ENCODE data around the gene PCDHGC4.

Gene PCDHGC4

GRCh38 chr5:141511771-141512325 lies 27.0 kb downstream of the PCDHGC4 start:
- in situ Hi-C loops (cut with HindIII; ENCODE audit: low sequenced_read_pairs), result no loop called here
- no peak for TF ChIP-seq CTCF (IDR thresholded peaks at IDR 0.05; ENCODE audit: low read depth, low read length)
- H3K4me3 ChIP-seq (ENCODE audit: low read depth, low read length), result no peak overlapping the region
- DNase-seq (ENCODE audit: low read depth, low spot score), result no peak

GRCh38 chr5:141512390-141512910 lies 27.6 kb downstream of the PCDHGC4 start:
- in situ Hi-C loops (cut with HindIII; ENCODE audit: low sequenced_read_pairs), result no loop called here

GRCh38 chr5:141512911-141513626 lies 28.2 kb downstream of the PCDHGC4 start:
- in situ Hi-C loops (cut with HindIII; ENCODE audit: low sequenced_read_pairs), result no loop called here
- DNase-seq (ENCODE audit: low read depth, low spot score), result peak; percentile 46
- peak overlapping the region; percentile 41 for H3K4me3 ChIP-seq (ENCODE audit: low read depth, low read length)
- no peak for TF ChIP-seq CTCF (IDR thresholded peaks at IDR 0.05; ENCODE audit: low read depth, low read length)

More at GRCh38 chr5:141512390-141512910, 27.6 kb downstream of the PCDHGC4 start:
- TF ChIP-seq CTCF (IDR thresholded peaks at IDR 0.05; ENCODE audit: low read depth, low read length), result peak; percentile 91
- peak overlapping the region; percentile 12 for H3K4me3 ChIP-seq (ENCODE audit: low read depth, low read length)
- peak; percentile 69 for DNase-seq (ENCODE audit: low read depth, low spot score)

- DNase-seq (ENCODE audit: low read depth, low spot score), result peak; percentile 92
- peak overlapping the region; percentile 41 for H3K4me3 ChIP-seq (ENCODE audit: low read depth, low read length)
- no peak for TF ChIP-seq CTCF (IDR thresholded peaks at IDR 0.05; ENCODE audit: low read depth, low read length)
- in situ Hi-C loops (cut with HindIII; ENCODE audit: low sequenced_read_pairs), result no loop called here
Observed at GRCh38 chr5:141513627-141514329, 28.9 kb downstream of the PCDHGC4 start.

GRCh38 chr5:141514330-141515133 lies 29.7 kb downstream of the PCDHGC4 start:
- no peak for TF ChIP-seq CTCF (IDR thresholded peaks at IDR 0.05; ENCODE audit: low read depth, low read length)
- DNase-seq (ENCODE audit: low read depth, low spot score), result peak; percentile 53
- no peak overlapping the region for H3K4me3 ChIP-seq (ENCODE audit: low read depth, low read length)
- in situ Hi-C loops (cut with HindIII; ENCODE audit: low sequenced_read_pairs), result no loop called here

GRCh38 chr5:141515141-141515540 lies 30.3 kb downstream of the PCDHGC4 start:
- no peak for DNase-seq (ENCODE audit: low read depth, low spot score)
- no peak for TF ChIP-seq CTCF (IDR thresholded peaks at IDR 0.05; ENCODE audit: low read depth, low read length)
- in situ Hi-C loops (cut with HindIII; ENCODE audit: low sequenced_read_pairs), result no loop called here
- H3K4me3 ChIP-seq (ENCODE audit: low read depth, low read length), result no peak overlapping the region

Data from astrocyte of the spinal cord (primary cell).